ENCODE data around the gene DOK7.
A peak's percentile ranks its signal among the peaks of the same experiment; 100 is the strongest.

Gene DOK7

DNA sequence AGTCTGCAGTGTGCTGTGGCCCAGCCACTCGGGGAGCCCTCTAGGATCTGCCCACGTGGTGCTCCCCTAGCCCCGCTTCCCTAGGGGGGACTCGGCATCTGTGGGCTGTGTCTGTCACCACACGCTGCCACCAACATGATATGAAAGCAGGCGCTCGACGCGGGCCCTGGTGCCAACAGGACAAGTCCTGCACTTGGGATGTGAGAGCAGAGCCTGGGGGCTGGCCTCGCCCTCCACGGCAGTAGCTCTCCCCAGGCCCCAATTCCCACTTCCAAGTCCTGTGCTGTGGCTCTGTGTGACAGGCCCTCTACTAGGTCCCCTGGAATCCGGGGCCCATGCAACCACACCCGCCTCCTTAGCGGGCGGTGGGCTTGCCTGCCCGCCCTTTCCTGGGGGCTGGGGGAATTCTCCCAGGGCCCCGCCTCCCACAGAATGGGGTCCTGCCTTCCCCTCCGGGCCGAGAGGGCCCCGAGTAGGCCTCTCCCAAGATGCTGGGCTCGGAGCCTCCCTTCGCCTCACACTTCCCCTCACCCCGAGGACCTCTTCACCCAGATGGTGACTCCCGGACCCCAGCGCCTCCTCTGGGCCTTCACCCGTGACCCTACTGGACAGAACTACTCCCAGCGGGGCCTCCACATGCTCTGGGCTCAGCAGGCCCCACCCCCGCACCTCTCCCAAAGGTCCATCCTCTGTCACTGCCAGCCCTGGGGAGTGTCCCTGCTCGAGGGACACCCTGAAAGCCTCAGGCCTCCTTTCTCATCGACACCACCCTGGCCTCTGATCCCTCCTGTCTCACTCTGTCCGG is 57.9 kb downstream of the DOK7 start:
- DNase-seq (ENCODE audit: low spot score) = no peak

DNA sequence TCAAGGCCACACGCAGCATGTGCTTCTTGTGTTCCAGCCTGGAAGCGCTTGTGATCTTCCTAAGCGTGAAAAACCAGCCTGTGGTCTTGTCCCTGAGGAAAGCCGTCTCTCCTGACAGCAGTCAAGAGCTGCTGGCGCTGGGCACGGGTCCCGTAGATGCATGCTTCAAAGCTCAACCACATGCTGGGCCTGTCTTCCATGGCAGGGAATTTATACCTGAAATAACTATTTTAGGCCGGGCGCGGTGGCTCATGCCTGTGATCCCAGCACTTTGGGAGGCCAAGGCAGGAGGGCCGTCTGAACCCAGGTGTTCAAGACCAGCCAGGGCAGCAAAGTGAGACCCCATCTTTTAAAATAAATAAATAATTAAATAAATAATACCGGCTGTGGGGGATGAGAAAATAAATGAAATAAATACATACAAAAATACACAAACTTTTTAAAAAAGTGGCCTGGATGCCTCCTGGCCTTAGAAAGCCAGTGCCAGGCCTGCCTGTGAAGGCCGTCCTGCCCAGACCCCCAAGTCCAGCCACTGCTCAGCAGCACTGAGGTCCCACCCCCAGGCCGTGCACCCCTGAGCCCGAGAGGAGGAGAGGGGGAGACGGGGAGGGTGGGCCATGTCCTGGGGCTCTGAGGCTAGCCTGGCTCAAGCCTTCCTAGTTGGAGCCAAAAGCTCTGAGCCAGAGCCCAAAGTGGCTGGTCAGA is 58.7 kb downstream of the DOK7 start:
- no peak for DNase-seq (ENCODE audit: low spot score)

DNA sequence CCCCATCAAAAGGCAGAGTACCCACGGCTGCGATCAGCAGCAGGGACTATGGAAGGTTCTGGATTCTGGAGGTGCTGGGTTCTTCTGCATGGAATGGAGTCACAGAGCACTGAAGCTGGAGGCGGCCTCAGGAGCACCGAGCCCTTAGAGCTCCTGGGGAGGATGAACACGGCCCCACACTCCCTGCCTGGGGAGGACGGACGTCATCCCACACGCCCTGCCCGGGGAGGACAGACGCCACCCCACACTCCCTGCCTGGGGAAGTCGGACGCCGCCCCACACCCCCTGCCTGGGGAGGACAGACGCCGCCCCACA is 59.2 kb downstream of the DOK7 start:
- no peak for DNase-seq (ENCODE audit: low spot score)

DNA sequence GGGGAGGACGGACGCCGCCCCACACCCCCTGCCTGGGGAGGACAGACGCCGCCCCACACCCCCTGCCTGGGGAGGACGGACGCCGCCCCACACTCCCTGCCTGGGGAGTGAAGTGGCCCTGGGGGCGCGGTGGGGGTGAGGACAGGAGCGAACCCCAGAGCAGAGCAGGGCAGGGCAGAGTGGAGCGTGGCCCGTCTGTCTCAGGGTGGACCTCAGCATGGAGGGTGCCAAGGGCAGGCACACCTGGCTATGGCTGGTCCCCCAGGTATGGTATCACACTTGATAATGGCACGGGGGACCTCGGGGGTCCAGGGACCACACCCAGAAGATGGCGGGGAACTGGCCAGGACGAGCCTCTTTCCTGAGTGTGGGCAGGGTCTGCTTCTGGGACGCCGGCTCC is 59.5 kb downstream of the DOK7 start:
- DNase-seq (ENCODE audit: low spot score) = no peak

DNA sequence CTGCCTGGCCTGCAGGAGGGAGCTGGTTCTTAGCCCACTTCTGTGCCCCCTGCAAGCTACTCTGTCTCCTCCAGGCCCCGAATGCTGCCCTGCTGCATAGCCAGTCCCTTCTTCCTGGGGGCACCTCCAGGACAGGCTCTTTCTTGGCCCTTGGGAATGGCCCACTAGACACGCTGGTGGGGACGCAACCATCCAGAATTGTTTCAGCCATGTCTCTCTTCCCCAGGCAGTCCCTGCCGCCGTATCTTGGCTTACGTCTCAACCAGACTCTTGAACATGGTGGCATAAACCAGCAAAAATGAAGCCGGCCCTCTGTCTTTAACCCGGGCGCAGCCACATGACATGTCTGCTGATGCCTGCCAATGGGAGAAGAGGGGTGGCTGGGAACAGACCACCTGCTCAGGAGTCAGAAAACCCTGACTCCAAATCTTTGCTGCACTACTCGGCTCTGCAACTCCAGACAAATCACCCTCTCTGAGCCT is 60.1 kb downstream of the DOK7 start:
- no peak for DNase-seq (ENCODE audit: low spot score)

DNA sequence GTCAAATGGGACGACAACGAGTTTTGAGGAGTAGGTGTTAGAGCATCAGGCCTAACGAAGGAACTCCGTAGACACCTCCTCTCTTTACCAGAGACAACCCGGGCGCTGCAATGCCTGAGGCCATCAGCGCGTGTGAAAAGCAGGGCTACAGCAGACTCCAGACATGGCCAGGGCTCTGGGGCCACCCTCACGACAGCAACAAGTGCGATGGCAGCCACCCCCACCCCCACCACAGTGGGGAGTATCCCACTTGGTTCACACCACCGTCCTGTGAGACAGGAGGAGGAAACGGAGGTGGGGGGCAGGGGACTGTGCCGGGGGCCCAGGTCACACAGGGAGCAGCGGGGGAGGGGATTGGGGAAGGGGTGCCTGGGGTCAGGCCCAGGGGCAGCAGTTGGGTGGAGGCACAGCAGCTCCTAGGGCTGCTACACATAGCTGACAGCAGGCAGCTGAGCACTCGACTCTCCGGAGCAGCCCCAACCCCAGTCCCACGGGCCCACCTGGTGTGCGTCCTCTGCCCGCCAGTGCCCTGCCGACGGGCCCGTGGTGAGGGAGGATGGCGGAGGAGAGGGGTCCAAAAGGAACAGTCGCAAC is 60.6 kb downstream of the DOK7 start:
- DNase-seq (ENCODE audit: low spot score) = no peak

DNA sequence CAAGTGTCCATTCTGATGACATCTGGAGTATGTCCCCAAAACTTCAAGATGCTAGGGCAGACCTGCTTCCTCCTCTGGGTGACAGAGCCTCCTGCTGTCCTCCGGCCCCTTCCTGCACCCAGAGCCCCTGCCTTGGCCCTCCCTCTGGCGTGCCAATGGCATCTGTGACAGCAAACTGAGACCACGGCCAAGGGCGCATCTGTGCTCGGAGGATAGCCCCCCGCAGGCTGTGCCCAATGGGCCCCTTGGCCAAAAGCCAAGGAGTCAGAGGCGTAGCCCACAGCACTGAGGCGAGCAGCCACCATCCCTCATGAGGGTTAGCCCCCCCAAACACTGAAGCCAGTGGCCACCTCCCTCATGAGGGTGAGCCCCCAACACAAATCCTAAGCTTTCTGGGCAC is 61.2 kb downstream of the DOK7 start:
- DNase-seq (ENCODE audit: low spot score) = no peak

DNA sequence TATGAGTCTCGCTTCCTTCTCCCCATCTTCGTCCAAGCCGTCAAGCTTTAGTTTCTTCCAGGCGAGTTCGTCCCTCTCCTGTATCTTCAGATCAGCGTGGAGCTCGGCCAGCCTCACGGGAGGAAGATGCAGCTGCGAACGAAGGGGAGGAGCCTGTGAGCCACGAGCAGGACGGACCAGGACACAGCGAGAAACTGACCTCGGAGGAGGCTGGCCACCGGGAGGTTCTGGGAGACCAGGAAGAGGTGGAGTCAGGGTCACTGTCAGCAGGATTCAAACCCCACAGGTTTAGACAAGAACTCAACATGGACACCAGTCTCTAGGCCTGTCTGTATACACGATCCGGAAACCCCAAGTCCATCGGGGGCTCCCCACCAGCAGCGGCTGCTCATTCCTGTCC is 61.8 kb downstream of the DOK7 start:
- no peak for DNase-seq (ENCODE audit: low spot score)

DNA sequence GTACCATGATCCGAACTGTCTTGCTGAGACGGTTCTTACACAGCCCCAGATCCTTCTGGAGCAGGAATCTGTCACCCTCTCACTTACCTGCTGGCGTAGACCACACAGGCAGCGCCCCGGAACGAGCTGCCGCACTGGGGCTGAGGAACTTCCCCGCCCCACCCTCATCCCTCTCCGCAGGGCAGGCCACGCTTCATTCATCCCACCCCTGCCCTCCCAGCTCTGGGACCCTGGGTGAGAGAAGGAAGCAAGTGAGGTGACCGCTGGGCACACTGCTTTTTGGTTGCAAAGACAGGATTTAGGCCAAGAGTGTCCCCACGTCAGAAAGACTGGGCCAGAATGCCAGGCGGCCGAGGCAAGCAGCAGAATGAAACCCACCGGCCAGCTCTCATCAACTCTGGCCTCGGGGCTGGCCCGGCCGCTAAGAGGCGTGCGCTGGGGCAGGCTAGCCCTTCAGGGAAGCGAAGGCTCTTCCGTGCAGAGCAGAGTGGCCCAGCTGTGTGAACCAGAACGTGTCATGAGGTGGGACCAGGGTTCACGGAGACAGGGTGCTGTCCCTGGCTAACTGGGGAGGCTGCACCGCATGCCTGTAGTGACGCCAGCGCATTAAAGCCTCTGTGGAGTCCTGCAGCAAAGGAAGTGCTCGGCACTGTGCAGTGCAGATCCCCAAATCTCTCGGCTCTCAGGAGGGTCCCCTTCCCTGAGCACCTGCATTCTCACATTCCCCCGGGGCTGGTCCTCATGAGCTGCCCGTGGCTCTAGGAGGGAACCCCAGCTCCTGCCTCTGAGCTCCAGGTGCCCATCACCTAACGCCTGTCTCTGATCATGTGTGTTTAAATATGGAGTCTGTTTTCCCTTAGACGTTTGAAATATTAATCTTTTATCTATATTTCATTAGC is 62.7 kb downstream of the DOK7 start:
- no peak for DNase-seq (ENCODE audit: low spot score)

DNA sequence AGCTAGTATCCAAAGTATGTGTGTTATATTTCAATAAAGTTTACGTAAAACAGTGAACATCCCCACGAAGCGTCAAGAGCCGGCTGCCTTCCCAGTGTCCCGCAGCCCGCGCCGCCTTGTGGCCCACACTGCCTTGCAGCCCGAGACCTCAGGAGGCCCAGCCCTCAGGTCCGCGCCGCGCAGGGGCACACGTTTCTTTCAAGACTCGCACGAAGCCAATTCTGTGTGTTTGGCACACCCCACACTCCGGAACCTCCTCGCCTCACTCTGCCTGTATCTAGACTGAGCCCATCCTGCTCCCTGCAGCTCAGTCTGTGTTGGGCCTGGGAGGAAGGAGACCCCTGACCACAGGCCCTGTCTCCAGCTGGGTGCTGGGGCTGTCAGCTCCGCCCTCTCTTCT is 63.4 kb downstream of the DOK7 start:
- no peak for DNase-seq (ENCODE audit: low spot score)

DNA sequence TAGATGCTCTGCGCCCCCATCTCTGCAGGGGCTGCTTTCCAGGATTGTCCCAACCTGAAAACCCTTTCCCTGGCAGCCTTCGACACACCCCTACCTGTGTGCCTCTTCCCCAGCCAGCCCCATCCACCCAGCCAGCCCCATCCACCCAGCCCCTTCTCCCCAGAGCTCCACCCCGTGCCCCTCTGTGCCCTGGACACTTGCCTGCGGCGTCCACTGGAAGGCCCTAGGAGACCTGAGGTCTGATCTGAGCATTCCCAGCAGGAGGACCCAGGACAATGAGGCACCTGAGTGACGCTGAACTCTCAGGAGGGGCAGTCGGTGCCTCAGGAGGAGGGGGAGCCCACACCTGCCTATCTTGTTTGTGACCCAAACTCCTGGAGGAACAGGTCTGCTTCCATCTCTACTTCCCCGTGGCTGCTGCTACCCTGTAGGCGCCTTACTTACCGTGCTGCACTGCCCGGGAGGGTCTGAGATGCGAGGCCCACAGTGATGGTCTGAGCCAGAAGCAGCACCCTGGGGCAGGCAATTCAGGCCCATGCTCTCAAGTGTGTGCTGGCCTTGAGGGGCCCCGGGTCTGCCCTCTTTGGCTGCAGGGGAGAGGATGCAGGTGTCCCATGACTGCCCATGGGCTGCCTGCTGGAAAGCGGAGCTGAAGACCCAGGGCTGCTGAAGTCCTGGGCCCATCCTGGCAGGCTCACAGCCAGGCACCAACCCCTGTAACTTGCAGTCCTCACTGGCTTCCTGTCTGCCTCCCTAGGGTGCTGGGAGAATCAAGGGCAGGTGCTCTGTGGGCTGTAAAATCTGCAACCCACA is 64.2 kb downstream of the DOK7 start:
- no peak for DNase-seq (ENCODE audit: low spot score)

DNA sequence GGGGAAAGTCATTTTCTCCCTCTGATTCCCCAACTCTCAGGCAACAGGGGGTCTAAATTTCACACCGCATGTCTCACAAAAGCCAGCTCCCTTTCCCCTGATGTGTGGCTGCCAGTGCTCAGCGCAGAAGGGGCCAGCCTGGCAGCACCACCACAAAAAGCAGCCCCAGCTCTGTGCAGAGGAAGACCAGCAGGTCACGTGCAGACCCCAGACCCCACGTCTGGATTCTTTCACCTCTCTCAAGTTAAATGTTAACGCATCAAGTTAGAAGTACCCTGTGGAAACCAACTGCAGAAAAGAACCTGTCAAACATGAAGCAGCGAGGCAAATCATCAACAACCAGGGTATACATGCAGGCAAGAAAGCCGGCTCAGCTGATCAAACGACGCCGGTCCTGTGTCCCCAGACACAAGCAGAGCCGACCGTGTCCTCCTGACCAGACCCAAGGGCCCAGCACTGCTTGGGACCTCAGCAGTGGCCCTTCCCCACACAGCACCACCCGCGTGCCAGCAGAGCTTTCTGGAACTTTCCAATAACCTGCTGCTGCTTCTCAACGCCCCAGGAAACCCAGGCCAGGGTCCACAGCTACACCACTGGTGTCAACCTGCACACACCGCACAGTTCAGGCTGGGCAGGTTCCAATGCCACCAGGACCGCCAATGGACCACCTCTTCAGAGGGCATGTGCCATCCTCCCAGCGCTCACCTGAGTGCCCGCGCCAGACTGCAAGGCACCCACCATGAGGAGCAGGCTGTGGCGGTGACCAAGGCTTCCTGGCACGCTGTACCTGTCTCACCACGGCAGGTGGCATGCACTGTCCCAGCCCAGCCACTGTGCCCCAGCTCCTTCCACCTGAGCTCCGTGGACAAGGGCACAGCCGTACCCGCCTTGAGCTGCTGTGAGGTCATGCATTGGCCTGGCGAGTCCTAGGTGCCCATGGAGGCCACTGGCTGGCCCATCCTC is 65.1 kb downstream of the DOK7 start:
- DNase-seq (ENCODE audit: low spot score) = no peak

DNA sequence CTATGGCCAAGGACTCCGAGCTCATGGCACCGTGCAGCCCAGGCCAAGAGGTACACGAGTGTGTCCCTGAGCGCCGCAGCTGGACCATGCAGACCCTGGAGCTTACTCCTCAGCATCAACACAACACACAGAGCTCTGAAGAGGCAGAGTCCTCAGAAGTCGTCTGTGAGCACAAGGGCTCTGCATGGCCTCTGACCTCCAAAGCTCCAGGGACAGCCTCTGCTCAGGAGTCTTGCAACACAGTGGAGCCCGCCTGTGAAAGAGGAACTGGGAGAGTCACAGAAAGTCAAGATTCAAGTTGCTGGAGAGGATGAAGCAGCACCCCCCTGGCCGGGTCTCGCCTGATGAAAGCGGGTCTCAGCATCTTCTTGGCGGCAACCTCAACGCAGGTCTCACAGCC is 66.3 kb downstream of the DOK7 start:
- no peak for DNase-seq (ENCODE audit: low spot score)

DNA sequence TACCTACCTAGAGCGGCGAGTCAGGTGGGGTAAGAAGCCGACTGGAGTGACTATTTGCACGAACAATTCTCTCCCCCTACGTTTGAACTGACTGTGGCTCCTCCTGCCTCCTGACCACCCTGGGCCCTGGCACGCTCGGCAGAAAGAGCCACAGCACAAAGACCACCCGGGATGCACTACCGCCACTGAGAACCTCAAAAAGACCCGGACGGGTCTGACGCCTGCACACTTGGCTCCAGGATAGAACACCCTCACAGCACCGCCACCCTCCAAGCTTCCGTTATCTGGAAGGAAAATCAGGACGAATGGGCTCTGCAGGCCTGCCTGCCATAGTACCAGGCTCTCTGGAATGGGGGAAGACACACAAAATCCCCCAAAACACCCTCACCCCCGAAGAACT is 66.9 kb downstream of the DOK7 start:
- no peak for DNase-seq (ENCODE audit: low spot score)

DNA sequence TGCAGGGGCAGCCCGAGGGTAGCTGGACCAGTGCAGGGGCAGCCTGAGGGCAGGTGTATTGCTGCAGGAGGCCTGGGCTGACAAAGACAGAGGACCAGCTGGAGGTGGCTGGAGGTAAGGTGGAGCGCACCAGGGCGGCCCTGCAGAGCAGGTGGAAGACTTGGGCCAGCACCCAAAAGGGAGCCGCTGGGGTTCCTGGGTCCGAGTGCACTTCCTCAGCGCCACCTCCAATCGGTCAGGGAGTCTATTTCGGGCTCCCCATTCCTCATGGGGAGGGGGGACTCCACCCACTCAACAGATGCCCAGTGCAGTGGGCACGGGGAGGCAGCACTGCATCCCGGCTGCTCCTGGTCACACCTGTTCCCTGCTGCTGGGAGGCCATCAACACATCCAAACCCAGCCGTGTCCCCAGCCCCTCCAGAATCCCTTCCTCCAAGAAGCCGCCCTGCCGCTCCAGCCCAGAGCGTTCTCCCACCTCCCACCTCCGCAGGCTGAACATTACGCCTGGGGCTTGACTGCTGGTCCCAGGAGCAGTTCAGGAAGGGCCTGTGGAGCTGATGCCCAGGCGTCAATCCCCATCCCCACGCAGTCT is 67.7 kb downstream of the DOK7 start:
- DNase-seq (ENCODE audit: low spot score) = no peak

DNA sequence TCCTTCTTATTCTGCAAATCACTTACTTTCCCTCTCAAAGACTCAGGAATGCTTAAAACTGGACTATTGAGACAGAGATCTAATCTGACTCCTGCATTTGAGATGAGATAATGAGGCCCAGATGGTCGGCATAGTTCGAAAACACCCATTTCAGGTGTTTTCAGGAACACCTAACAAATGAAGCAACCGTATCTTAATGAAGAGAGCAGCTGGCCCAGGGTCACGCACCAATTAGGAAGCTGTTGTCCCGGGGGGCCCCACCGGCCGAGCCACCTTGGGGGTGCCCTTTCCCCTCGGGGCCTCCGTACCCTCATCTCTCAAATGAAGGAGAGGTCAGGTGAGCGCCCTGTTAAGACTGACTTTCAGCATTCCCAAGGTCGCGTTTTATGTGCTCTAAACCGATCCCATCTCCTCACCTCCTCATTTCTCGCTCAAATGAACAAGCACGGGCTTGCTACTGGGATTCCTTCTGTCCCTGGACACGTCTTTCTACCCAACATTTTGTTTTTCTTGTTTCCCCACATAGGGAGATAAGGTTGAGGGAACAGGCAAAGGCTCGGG is 68.3 kb downstream of the DOK7 start:
- no peak for DNase-seq (ENCODE audit: low spot score)

DNA sequence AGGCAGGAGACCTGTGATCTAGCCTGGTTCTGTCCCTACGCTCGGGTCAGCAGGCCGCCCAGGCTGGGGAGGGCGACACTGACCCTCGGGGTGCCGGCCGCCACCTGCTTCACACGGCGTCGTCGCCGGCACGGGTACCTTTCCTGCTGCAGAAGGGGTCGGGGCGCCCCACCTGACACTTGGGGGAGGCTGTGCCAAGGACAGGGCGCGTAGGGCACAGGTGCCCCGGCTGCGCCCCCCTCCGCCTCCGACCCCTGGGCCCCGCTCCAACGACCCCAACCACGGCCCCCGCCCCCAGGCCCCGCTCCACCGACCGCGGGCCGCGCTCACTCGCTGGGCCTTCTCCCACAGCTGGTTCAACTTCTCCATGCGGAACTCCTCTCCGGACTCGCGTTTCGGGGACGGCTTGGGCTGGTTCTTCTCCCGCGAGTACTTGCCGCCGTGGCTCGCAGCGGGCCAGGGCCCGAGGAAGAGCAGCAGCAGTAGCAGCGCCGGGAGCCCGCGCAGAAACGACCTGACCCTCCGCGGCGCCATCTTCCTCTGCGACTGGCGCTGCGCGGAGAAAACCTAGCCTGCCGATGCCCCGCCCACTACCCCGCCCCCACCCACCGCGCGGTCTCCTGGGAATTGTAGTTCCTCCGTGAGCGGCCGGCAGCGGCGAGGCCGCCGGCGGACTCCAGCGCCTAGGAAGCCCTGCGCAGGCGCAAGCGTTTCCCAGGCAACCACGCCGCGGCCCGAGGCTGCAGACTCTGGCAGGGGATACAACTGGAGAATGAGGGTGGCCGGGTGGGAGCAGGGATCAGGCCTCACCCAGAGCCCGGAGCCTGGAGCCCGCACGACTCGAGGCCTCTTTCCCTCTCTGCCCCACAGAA is 69.0 kb downstream of the DOK7 start, which contains the start of gene LRPAP1:
Gene LRPAP1, minus strand, starts transcription at position 544 of the 872 bp plus-strand sequence. Its CDS starts 10 bp downstream, at position 534.
- peak; percentile 100 for DNase-seq (ENCODE audit: low spot score)

DNA sequence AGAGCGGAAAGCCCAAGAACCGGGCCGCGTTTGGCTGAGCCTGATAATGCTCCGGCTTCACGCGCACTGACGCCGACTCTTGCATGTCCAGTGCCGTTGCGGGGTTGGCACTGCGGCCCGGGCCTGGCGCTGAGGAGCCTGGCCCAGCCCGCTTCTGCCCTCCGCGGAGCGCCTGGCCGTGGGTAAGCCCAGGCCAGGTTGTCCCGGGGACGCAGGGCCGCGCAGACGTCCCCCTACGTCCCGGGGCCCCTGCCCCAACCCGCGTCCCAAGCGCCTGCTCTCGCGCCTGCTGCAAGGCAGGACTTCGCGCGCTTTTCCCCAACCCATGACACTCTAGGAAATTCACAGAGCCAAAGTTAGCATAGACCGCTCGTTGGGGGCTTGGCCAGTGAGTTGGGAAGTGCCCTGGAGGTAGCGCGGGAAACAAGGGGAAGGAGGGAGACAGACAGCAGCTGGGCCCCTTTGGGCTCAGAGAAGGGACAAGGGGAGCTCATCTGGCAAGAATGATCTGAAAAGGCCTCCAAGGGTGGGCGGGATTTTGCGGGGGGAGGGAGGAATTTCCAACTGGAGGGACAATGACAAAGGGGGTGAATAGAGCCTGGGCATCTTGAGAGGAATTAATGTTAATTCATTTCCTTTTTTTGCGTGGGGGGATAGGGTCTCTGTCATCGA is 69.8 kb downstream of the DOK7 start:
- no peak for DNase-seq (ENCODE audit: low spot score)

Data from D341Med (cell line).